IMR-90 (cell line): ENCODE data around the gene SAMD7. TPM values are rescaled to one million over a fixed set of nuclear protein-coding genes. Genes with fewer than 3 reads are reported as not detected.

Source experiments
- ATAC-seq: fragments of 200-7000 bp; cut with Tn5 transposase; 2 replicates; pipeline ENCODE4 v1.9.1; 2020; ENCODE audit warnings: low read depth, mild to moderate bottlenecking, moderate library complexity
- BruUV-seq: library from RNA; stranded (reverse); fragments of 400-500 nt; replicated peaks from 2 replicates; lab custom pipeline; 2021; lab: Mats Ljungman, UMichigan
- CTCF ChIA-PET: fragments of 300-600 bp; formaldehyde crosslinking; extraction: SDS; loops from one replicate; lab custom pipeline; 2021; ENCODE audit warnings: antibody characterized with exemption; lab: Yijun Ruan, JAX
- POLR2A ChIA-PET: fragments of 300-600 bp; sonication (Branson Sonifier 250); formaldehyde crosslinking; loops from one replicate; lab custom pipeline; 2022; ENCODE audit warnings: antibody characterized with exemption; ENCODE audit not compliant: unreplicated experiment; lab: Charles Lee
- DNase-seq: peaks from one replicate; pipeline ENCODE4 v3.0.0; 2013
- H2AFZ ChIP-seq: replicated peaks from 2 replicates; pipeline ENCODE3; 2013; ENCODE audit warnings: low read length, mild to moderate bottlenecking; ENCODE audit not compliant: poor library complexity
- H2AK5ac ChIP-seq: 2 replicates; pipeline ENCODE4 v1.6.1; 2013; ENCODE audit warnings: low read depth, low read length, inconsistent platforms
- H2AK9ac ChIP-seq: replicated peaks from 2 replicates; pipeline ENCODE3; 2013; ENCODE audit warnings: mild to moderate bottlenecking, low read depth, low read length, moderate library complexity; ENCODE audit not compliant: poor library complexity
- H2BK120ac ChIP-seq: 2 replicates; pipeline ENCODE4 v1.6.1; 2013; ENCODE audit warnings: low read depth, low read length, inconsistent platforms
- H2BK15ac ChIP-seq: 3 replicates; pipeline ENCODE4 v1.6.1; 2013; ENCODE audit warnings: low read depth, low read length, inconsistent platforms
- H2BK20ac ChIP-seq: 2 replicates; pipeline ENCODE4 v1.6.1; 2013; ENCODE audit warnings: low read depth, mild to moderate bottlenecking, inconsistent platforms, low read length, moderate library complexity
- H2BK5ac ChIP-seq: 2 replicates; pipeline ENCODE4 v1.6.1; 2013; ENCODE audit warnings: mild to moderate bottlenecking, low read depth, low read length, inconsistent platforms; ENCODE audit not compliant: poor library complexity, severe bottlenecking
- H3K14ac ChIP-seq: replicated peaks from 2 replicates; pipeline ENCODE4 v1.6.1; 2013; ENCODE audit warnings: low read depth, low read length, inconsistent platforms
- H3K18ac ChIP-seq: 2 replicates; pipeline ENCODE4 v1.6.1; 2013; ENCODE audit warnings: low read depth, low read length, control low read depth
- H3K23ac ChIP-seq: 2 replicates; pipeline ENCODE4 v1.6.1; 2013; ENCODE audit warnings: low read depth, low read length, inconsistent platforms
- H3K27ac ChIP-seq: 2 replicates; pipeline ENCODE4 v1.5.1; 2013; ENCODE audit warnings: mild to moderate bottlenecking, control low read depth, low read length; ENCODE audit not compliant: insufficient read depth
- H3K27me3 ChIP-seq: 2 replicates; pipeline ENCODE4 v1.6.1; 2013; ENCODE audit warnings: low read length; ENCODE audit not compliant: control insufficient read depth, insufficient read depth
- H3K36me3 ChIP-seq: 2 replicates; pipeline ENCODE4 v1.6.1; 2013; ENCODE audit warnings: low read length, mixed read lengths; ENCODE audit not compliant: control insufficient read depth, insufficient read depth
- H3K4ac ChIP-seq: 2 replicates; pipeline ENCODE4 v1.6.1; 2013; ENCODE audit warnings: low read depth, low read length, inconsistent platforms
- H3K4me1 ChIP-seq: 2 replicates; pipeline ENCODE4 v1.6.1; 2013; ENCODE audit warnings: low read length, mixed read lengths; ENCODE audit not compliant: control insufficient read depth, insufficient read depth
- H3K4me2 ChIP-seq: 2 replicates; pipeline ENCODE4 v1.6.1; 2013; ENCODE audit warnings: low read depth, mild to moderate bottlenecking, control low read depth, low read length, moderate library complexity
- H3K4me3 ChIP-seq: 2 replicates; pipeline ENCODE4 v1.5.1; 2013; ENCODE audit warnings: low read depth, mild to moderate bottlenecking, control low read depth, low read length, moderate library complexity; ENCODE audit not compliant: insufficient read depth
- H3K56ac ChIP-seq: 2 replicates; pipeline ENCODE4 v1.6.1; 2013; ENCODE audit warnings: low read length, inconsistent platforms; ENCODE audit not compliant: insufficient read depth; ENCODE audit errors: extremely low read depth
- H3K79me1 ChIP-seq, 2 experiments: 2 replicates each; pipeline ENCODE4 v1.6.1; 2013; ENCODE audit warnings: low read length in 2 of 2, inconsistent platforms in 1 of 2, low read depth in 1 of 2
- H3K9ac ChIP-seq: 2 replicates; pipeline ENCODE4 v1.6.1; 2013; ENCODE audit warnings: low read depth, low read length, control low read depth
- H3K9me1 ChIP-seq: 2 replicates; pipeline ENCODE4 v1.6.1; 2013; ENCODE audit warnings: low read length, inconsistent platforms; ENCODE audit not compliant: insufficient read depth
- H3K9me3 ChIP-seq: 2 replicates; pipeline ENCODE4 v1.6.1; 2013; ENCODE audit warnings: low read length; ENCODE audit not compliant: control insufficient read depth, insufficient read depth
- H4K20me1 ChIP-seq: 2 replicates; pipeline ENCODE4 v1.6.1; 2013; ENCODE audit warnings: low read length, inconsistent platforms; ENCODE audit not compliant: insufficient read depth
- H4K5ac ChIP-seq: 2 replicates; pipeline ENCODE4 v1.6.1; 2013; ENCODE audit warnings: mild to moderate bottlenecking, low read depth, low read length, control low read depth
- H4K8ac ChIP-seq, 2 experiments: 2 replicates each; pipeline ENCODE4 v1.6.1; 2013; ENCODE audit warnings: low read depth in 2 of 2, low read length in 2 of 2, control low read depth in 1 of 2, inconsistent platforms in 1 of 2
- H4K91ac ChIP-seq: 2 replicates; pipeline ENCODE4 v1.6.1; 2013; ENCODE audit warnings: low read depth, low read length, inconsistent platforms; ENCODE audit not compliant: insufficient read depth
- BHLHE40 ChIP-seq: fragments of 150-350 bp; IDR thresholded peaks from 2 replicates; pipeline ENCODE4 v1.6.1; 2016; ENCODE audit warnings: mild to moderate bottlenecking, low read depth, low read length
- CHD1 ChIP-seq: IDR thresholded peaks from 2 replicates; pipeline ENCODE4 v1.6.1; 2012; ENCODE audit warnings: low read depth, low read length, improper control_type of control experiment
- CTCF ChIP-seq: conservative IDR thresholded peaks from 2 replicates; pipeline ENCODE4 v1.5.1; 2012; ENCODE audit warnings: mild to moderate bottlenecking, low read depth, low read length, improper control_type of control experiment
- ELK1 ChIP-seq: fragments of 150-350 bp; IDR thresholded peaks from 2 replicates; pipeline ENCODE4 v1.6.1; 2016; ENCODE audit warnings: low read depth, mild to moderate bottlenecking, low read length, moderate library complexity, borderline replicate concordance
- FOS ChIP-seq: fragments of 150-350 bp; IDR thresholded peaks from 2 replicates; pipeline ENCODE4 v1.6.1; 2016; ENCODE audit warnings: low read depth, low read length
- MAFK ChIP-seq: IDR thresholded peaks from 2 replicates; pipeline ENCODE4 v1.6.1; 2012; ENCODE audit warnings: low read depth, low read length, improper control_type of control experiment
- MAZ ChIP-seq: IDR thresholded peaks from 2 replicates; pipeline ENCODE4 v1.6.1; 2012; ENCODE audit warnings: low read depth, mild to moderate bottlenecking, low read length, improper control_type of control experiment, moderate library complexity, borderline replicate concordance
- MXI1 ChIP-seq: IDR thresholded peaks from 2 replicates; pipeline ENCODE4 v1.6.1; 2012; ENCODE audit warnings: low read depth, mild to moderate bottlenecking, low read length, moderate library complexity, borderline replicate concordance
- NFE2L2 ChIP-seq: fragments of 150-350 bp; IDR thresholded peaks from 2 replicates; pipeline ENCODE4 v1.6.1; 2016; ENCODE audit warnings: low read depth, mild to moderate bottlenecking, low read length
- POLR2A ChIP-seq: IDR thresholded peaks from 2 replicates; pipeline ENCODE4 v1.6.1; 2012; ENCODE audit warnings: mild to moderate bottlenecking, low read depth, low read length
- RAD21 ChIP-seq: IDR thresholded peaks from 2 replicates; pipeline ENCODE4 v1.6.1; 2012; ENCODE audit warnings: low read length, improper control_type of control experiment
- RCOR1 ChIP-seq: IDR thresholded peaks from 2 replicates; pipeline ENCODE4 v1.6.1; 2012; ENCODE audit warnings: mild to moderate bottlenecking, low read length, improper control_type of control experiment; ENCODE audit not compliant: insufficient replicate concordance
- RFX5 ChIP-seq: IDR thresholded peaks from 2 replicates; pipeline ENCODE4 v1.8.0; 2012; ENCODE audit warnings: low read depth, mild to moderate bottlenecking, low read length, moderate library complexity
- USF2 ChIP-seq: fragments of 150-350 bp; IDR thresholded peaks from 2 replicates; pipeline ENCODE4 v1.6.1; 2017; ENCODE audit warnings: mild to moderate bottlenecking, antibody characterized with exemption, low read length, low read depth
- WGBS, 2 experiments: methylation state at CpG; one replicate each; pipeline versions ENCODE4 v1.1.5 to v1.1.7; 2013; ENCODE audit warnings: missing lambda C conversion rate in 2 of 2; ENCODE audit not compliant: insufficient read length in 1 of 2; ENCODE audit errors: extremely low coverage in 2 of 2; 5-methylcytosine and 5-hydroxymethylcytosine counted together
- dilution Hi-C: fragments of 300-500 bp; cut with HindIII; formaldehyde crosslinking; loops from one replicate; pipeline ENCODE4 v1.14.3; 2018; ENCODE audit warnings: low sequenced_read_pairs; ENCODE audit not compliant: unreplicated experiment
- in situ Hi-C: fragments of 300-500 bp; cut with MboI; formaldehyde crosslinking; loops from 3 replicates; pipeline ENCODE4 v1.14.3; 2019; ENCODE audit warnings: low sequenced_read_pairs, inconsistent platforms, mixed read lengths
- intact Hi-C: fragments of 100-400 bp; cut with micrococcal nuclease; formaldehyde crosslinking; loops from 2 replicates; pipeline ENCODE4 v1.10.0; 2022
- polyA plus RNA-seq, 3 experiments: library from polyadenylated mRNA; depleted of rRNA; stranded (reverse); fragments of >200 nt; gene quantifications; 2 replicates each; pipeline ENCODE4 v1.2.3, GENCODE V29; 2012; ENCODE audit warnings: low replicate concordance in 1 of 3
- total RNA-seq: library from RNA; depleted of rRNA; stranded (reverse); fragments of >200 nt; gene quantifications from 2 replicates; pipeline ENCODE4 v1.2.3, GENCODE V29; 2012

Gene SAMD7
- total and polyA plus RNA-seq, 2 of the 4 experiments (the other 2 are of a cell fraction) = not detected

- H2BK5ac ChIP-seq = no peak overlapping the region
- in situ Hi-C loops = no loop called here
- ATAC-seq = no peak
- no peak overlapping the region for H2AK5ac ChIP-seq
- H4K20me1 ChIP-seq = no peaks in the 10 kb centered on the region
- no peak overlapping the region for H2BK15ac ChIP-seq
- H3K36me3 ChIP-seq = no peaks in the 10 kb centered on the region
- H3K4me1 ChIP-seq = no peaks in the 10 kb centered on the region
- H2BK20ac ChIP-seq = no peak overlapping the region
- TF ChIP-seq ELK1 (no peak), BHLHE40 (no peak), CHD1 (no peak), CTCF (no peak), POLR2A (no peak), MAZ (no peak), USF2 (no peak), MXI1 (no peak), RAD21 (no peak), NFE2L2 (no peak), RCOR1 (no peak), RFX5 (no peak), FOS (no peak), MAFK (no peak)
- no peak for DNase-seq
- H3K14ac ChIP-seq = no peak overlapping the region
- no peaks in the 10 kb centered on the region for H3K9me3 ChIP-seq
- peaks cover 20% of the 10 kb centered on the region for H3K27me3 ChIP-seq
- ChIA-PET POLR2A (no interaction called here), CTCF (no interaction called here)
- no peaks in the 10 kb centered on the region for H3K79me1 ChIP-seq
- no peak overlapping the region for H3K9ac ChIP-seq
- 90% methylated on average over 2 of the region's 3 CpGs; no CpG with 5 or more reads in 1 of the 2 experiments for WGBS, 2 experiments
- H3K23ac ChIP-seq = no peak overlapping the region
- H2AK9ac ChIP-seq = no peak overlapping the region
- no peak overlapping the region for H4K91ac ChIP-seq
- dilution Hi-C loops = no loop called here
- no peak overlapping the region for H2BK120ac ChIP-seq
- no peak overlapping the region for H3K27ac ChIP-seq
- no peaks in the 10 kb centered on the region for H3K9me1 ChIP-seq
- H3K4me2 ChIP-seq = no peak overlapping the region
- H2AFZ ChIP-seq = no peak overlapping the region
- H4K5ac ChIP-seq = no peak overlapping the region
- no peak overlapping the region for H3K18ac ChIP-seq
- H3K4me3 ChIP-seq = no peak overlapping the region
- H4K8ac ChIP-seq = no peak overlapping the region
- H3K4ac ChIP-seq = no peak overlapping the region
- no TSS peak for BruUV-seq
- intact Hi-C loops = loop anchor here (5.0 kb wide), 1 partner anchor 74 kb away; no protein-coding TSS in a partner anchor
- H3K56ac ChIP-seq = no peak overlapping the region
These were observed 35.0 kb downstream of the SAMD7 start for GRCh38 chr3:169946336-169946735.
